Effector CD4-positive, alpha-beta T cell (primary cell): Measurements from ENCODE around the gene CRIM1.
"Not testable (repeated sequence)": the region's sequence is repeated elsewhere in the genome, so short reads cannot be mapped to it uniquely, and the experiment has no call there.

ENCODE experiments used
- DNase-seq: peaks from one replicate; pipeline ENCODE4 v3.0.0-alpha.2; 2020

CRIM1 gene

GRCh38 chr2:36351736-36352349, 3.7 kb upstream of the CRIM1 start:
- no peak for DNase-seq

GRCh38 chr2:36352701-36353100, 2.9 kb upstream of the CRIM1 start:
- DNase-seq = no peak

- no peak for DNase-seq
Measured at GRCh38 chr2:36354811-36355150, 797 bp upstream of the CRIM1 start.

- DNase-seq = no peak
Measured at GRCh38 chr2:36355890-36356297, 316 bp downstream of the CRIM1 start.

- no peak for DNase-seq
Measured at GRCh38 chr2:36356298-36356989, 866 bp downstream of the CRIM1 start.

GRCh38 chr2:36356990-36357846, 1.6 kb downstream of the CRIM1 start:
- DNase-seq = no peak

GRCh38 chr2:36357847-36358659, 2.5 kb downstream of the CRIM1 start:
- DNase-seq = no peak

GRCh38 chr2:36359067-36359466, 3.5 kb downstream of the CRIM1 start:
- DNase-seq = no peak

- no peak for DNase-seq
Measured at GRCh38 chr2:36360063-36360462, 4.5 kb downstream of the CRIM1 start.

- DNase-seq = no peak
Measured at GRCh38 chr2:36360834-36361233, 5.3 kb downstream of the CRIM1 start.

GRCh38 chr2:36361396-36361795, 5.8 kb downstream of the CRIM1 start:
- DNase-seq = no peak

- DNase-seq = no peak
Measured at GRCh38 chr2:36362291-36362690, 6.7 kb downstream of the CRIM1 start.

GRCh38 chr2:36363085-36363484, 7.5 kb downstream of the CRIM1 start:
- DNase-seq = not testable (repeated sequence)

- DNase-seq = no peak
Measured at GRCh38 chr2:36366491-36367120, 11.0 kb downstream of the CRIM1 start.

GRCh38 chr2:36367486-36367885, 11.9 kb downstream of the CRIM1 start:
- DNase-seq = no peak

- no peak for DNase-seq
Measured at GRCh38 chr2:36367895-36368353, 12.3 kb downstream of the CRIM1 start.

GRCh38 chr2:36368438-36368837, 12.9 kb downstream of the CRIM1 start:
- DNase-seq = no peak

GRCh38 chr2:36369163-36369562, 13.6 kb downstream of the CRIM1 start:
- no peak for DNase-seq

- DNase-seq = no peak
Measured at GRCh38 chr2:36369716-36370115, 14.1 kb downstream of the CRIM1 start.

GRCh38 chr2:36370281-36370680, 14.7 kb downstream of the CRIM1 start:
- DNase-seq = no peak

- DNase-seq = no peak
Measured at GRCh38 chr2:36371070-36371874, 15.7 kb downstream of the CRIM1 start.
